ENCODE data around the gene TMEM143. TPM values are rescaled to one million over a fixed set of nuclear protein-coding genes. Genes with fewer than 3 reads are reported as not detected.

The TMEM143 gene
- total and polyA plus RNA-seq, 2 donors (not counting 3 experiments of a cell fraction or from before 2014, with no cell fraction given) = 5.4 to 7.3 TPM

- Histone ChIP-seq H3K4me2 (ENCODE audit: insufficient read depth, low read length) (no peak overlapping the region), H3K79me2 (ENCODE audit: control insufficient read depth, insufficient read depth, low read length) (no peaks in the 10 kb centered on the region), H3K9me3 (replicated peaks; ENCODE audit: control insufficient read depth, insufficient read depth, low read length) (no peaks in the 10 kb centered on the region), H3K36me3 (ENCODE audit: control insufficient read depth in 2 of 2, extremely low read depth in 1 of 2, insufficient read depth in 2 of 2, low read length in 2 of 2) (no peaks in the 10 kb centered on the region), H3K27ac (ENCODE audit: insufficient read depth, low read depth, low read length) (no peak overlapping the region), H2AFZ (ENCODE audit: low read depth, low read length) (no peak overlapping the region), H3K27me3 (ENCODE audit: control insufficient read depth in 2 of 2, insufficient read depth in 2 of 2, low read length in 2 of 2) (no peaks in the 10 kb centered on the region), H3K9me1 (replicated peaks; ENCODE audit: control insufficient read depth, extremely low read depth, insufficient read depth, low read length) (no peaks in the 10 kb centered on the region), H3K4me3 (replicated peaks in 1 of 3; ENCODE audit: insufficient read depth in 1 of 3, low read depth in 1 of 3, low read length in 3 of 3) (no peak overlapping the region), H3K4me1 (ENCODE audit: control insufficient read depth, extremely low read depth, insufficient read depth, low read length) (no peaks in the 10 kb centered on the region), H4K20me1 (replicated peaks; ENCODE audit: control insufficient read depth, extremely low read depth, insufficient read depth, low read length) (no peaks in the 10 kb centered on the region), H3K9ac (replicated peaks; ENCODE audit: extremely low read depth, insufficient read depth, low read length) (no peak overlapping the region)
- no peak for DNase-seq (ENCODE audit: low read depth, low spot score)
- intact Hi-C loops (cut with micrococcal nuclease) = no loop called here
- dilution Hi-C loops (cut with MboI; ENCODE audit: extremely low pct_ligation_motif_present, low sequenced_read_pairs) = no loop called here
- TF ChIP-seq GATA2 (IDR thresholded peaks at IDR 0.05; ENCODE audit: insufficient read depth, insufficient read length, low read depth, low read length) (no peak), MYC (IDR thresholded peaks at IDR 0.05; ENCODE audit: low read depth, low read length) (no peak), EZH2 (IDR thresholded peaks at IDR 0.05; ENCODE audit: borderline replicate concordance, low read depth, low read length, severe bottlenecking) (no peak), POLR2A (IDR thresholded peaks at IDR 0.05; ENCODE audit: low read depth, low read length) (no peak), POLR2AphosphoS5 (IDR thresholded peaks at IDR 0.05; ENCODE audit: insufficient read depth, low read depth, low read length) (no peak), CTCF (IDR thresholded peaks at IDR 0.05; ENCODE audit: extremely low read depth in 1 of 2, insufficient read depth in 1 of 2, low read depth in 1 of 2, low read length in 2 of 2) (no peak), MAX (IDR thresholded peaks at IDR 0.05; ENCODE audit: insufficient read depth, insufficient read length) (no peak), JUN (IDR thresholded peaks at IDR 0.05; ENCODE audit: borderline replicate concordance, insufficient read depth, insufficient read length, low read depth) (no peak), FOS (IDR thresholded peaks at IDR 0.05; ENCODE audit: borderline replicate concordance, insufficient read depth, low read length) (no peak)
- CTCF ChIA-PET = interaction anchor here (0.7 to 1.4 kb wide), 3 partner anchors 20 to 238 kb away, joined by 3 to 4 read pairs (median 3); partner anchors contain the start of gene KDELR1
- no TSS peak for BruUV-seq (replicated peaks)
- POLR2A ChIA-PET = no interaction called here
- no peak for FAIRE-seq
Observed at GRCh38 chr19:48371367-48371766, 7.6 kb upstream of the TMEM143 start.
